Body of pancreas (tissue), 4 donors: ENCODE results near the gene ARHGAP22. TPM values are rescaled to one million over a fixed set of nuclear protein-coding genes. Genes with fewer than 3 reads are reported as not detected.

ENCODE experiments used
- ATAC-seq: fragments of 150-250 bp; one replicate; pipeline ENCODE4 v1.9.1; 2016
- DNase-seq, 4 donors: peaks; one replicate each; pipeline ENCODE4 v3.0.0-alpha.2; 2019
- H3K27ac ChIP-seq, 4 donors: fragments of 200-600 bp; sonication (generic); 1 replicate in 3 of 4; 2 replicates in 1 of 4; pipeline versions ENCODE4 v1.5.1 to v1.6.1; 2016 to 2019; ENCODE audit warnings: mild to moderate bottlenecking in 1 of 4, mixed read lengths in 1 of 4, moderate library complexity in 1 of 4
- H3K27me3 ChIP-seq, 2 donors: fragments of 200-600 bp; sonication (generic); one replicate each; pipeline ENCODE4 v1.6.0; 2016; ENCODE audit warnings: mild to moderate bottlenecking in 1 of 2
- H3K36me3 ChIP-seq, 2 donors: fragments of 200-600 bp; sonication (generic); replicated peaks in 1 of 2; 2 replicates each; pipeline ENCODE4 v1.5.1; 2016; ENCODE audit warnings: low read depth in 2 of 2; ENCODE audit not compliant: insufficient read depth in 1 of 2
- H3K4me1 ChIP-seq: fragments of 200-600 bp; sonication (generic); one replicate; pipeline ENCODE4 v1.6.0; 2016
- H3K4me3 ChIP-seq, 2 donors: fragments of 200-600 bp; sonication (generic); 1 replicate in 1 of 2; 2 replicates in 1 of 2; pipeline ENCODE4 v1.5.1; 2016 to 2019
- H3K9me3 ChIP-seq, 3 donors: fragments of 200-600 bp; sonication (generic); 1 replicate in 2 of 3; 2 replicates in 1 of 3; pipeline ENCODE4 v1.5.1; 2016
- CTCF ChIP-seq, 7 experiments: fragments of 450-650 bp in 4 of 7; fragments of 200-600 bp in 3 of 7; sonication (generic) in 3 of 7; IDR thresholded peaks; one replicate each; pipeline ENCODE4 v1.5.1; 2016 to 2019; ENCODE audit warnings: antibody characterized with exemption in 7 of 7
- POLR2A ChIP-seq, 3 donors: fragments of 450-650 bp; IDR thresholded peaks; one replicate each; pipeline ENCODE4 v1.6.1; 2016; ENCODE audit warnings: antibody characterized with exemption in 3 of 3, mild to moderate bottlenecking in 2 of 3
- WGBS, 2 donors: methylation state at CpG; one replicate each; pipeline ENCODE4 v1.1.5; 2017; 5-methylcytosine and 5-hydroxymethylcytosine counted together
- intact Hi-C: fragments of 100-400 bp; cut with DNase I; formaldehyde crosslinking; loops from one replicate; pipeline ENCODE4 v1.15.1; 2023
- total RNA-seq, 2 donors: library from RNA; depleted of rRNA; stranded (reverse); fragments of >200 nt; gene quantifications; one replicate each; pipeline ENCODE4 v1.1.0, GENCODE V29; 2016

The ARHGAP22 gene
- total RNA-seq, 2 donors from 2014 or later: 1.6 to 4.6 TPM

- no peak for TF ChIP-seq CTCF (IDR thresholded peaks at IDR 0.05)
- no peak for ATAC-seq
- H3K9me3 ChIP-seq: no peaks in the 10 kb centered on the region
- intact Hi-C loops: no loop called here
- no peaks in the 10 kb centered on the region for H3K36me3 ChIP-seq
- no peak overlapping the region for H3K4me3 ChIP-seq
- no peaks in the 10 kb centered on the region for H3K27me3 ChIP-seq
- H3K27ac ChIP-seq: no peak overlapping the region
- H3K4me1 ChIP-seq: peaks cover 11% of the 10 kb centered on the region
- no peak for DNase-seq
- WGBS, 2 donors: 81 to 91% methylated on average over 2 to 4 of the region's 4 CpGs
Observed at GRCh38 chr10:48518986-48519385, 85.9 kb downstream of the ARHGAP22 start.

GRCh38 chr10:48517911-48518811 lies 86.7 kb downstream of the ARHGAP22 start:
- ATAC-seq (no peak), DNase-seq (no peak)
- H3K4me1 ChIP-seq: peaks cover 4% of the 10 kb centered on the region
- H3K4me3 ChIP-seq: no peak overlapping the region
- TF ChIP-seq POLR2A (IDR thresholded peaks at IDR 0.05) (no peak), CTCF (IDR thresholded peaks at IDR 0.05) (no peak)
- H3K27ac ChIP-seq: no peak overlapping the region
- H3K36me3 ChIP-seq: no peaks in the 10 kb centered on the region
- 71 to 82% methylated on average over 7 to 13 of the region's 13 CpGs for WGBS, 2 donors
- H3K27me3 ChIP-seq: no peaks in the 10 kb centered on the region
- H3K9me3 ChIP-seq: no peaks in the 10 kb centered on the region
- intact Hi-C loops: no loop called here

- TF ChIP-seq POLR2A (IDR thresholded peaks at IDR 0.05) (no peak), CTCF (IDR thresholded peaks at IDR 0.05) (no peak)
- ATAC-seq: no peak
- DNase-seq: no peak
- intact Hi-C loops: no loop called here
- Histone ChIP-seq H3K4me1 (no peaks in the 10 kb centered on the region), H3K36me3 (no peaks in the 10 kb centered on the region), H3K27me3 (no peaks in the 10 kb centered on the region), H3K27ac (no peak overlapping the region), H3K4me3 (no peak overlapping the region), H3K9me3 (no peaks in the 10 kb centered on the region)
- WGBS, 2 donors: 78 to 82% methylated on average over 9 of the region's 9 CpGs
Observed at GRCh38 chr10:48517482-48517881, 87.4 kb downstream of the ARHGAP22 start.

- TF ChIP-seq POLR2A (IDR thresholded peaks at IDR 0.05): no peak
- no peak for TF ChIP-seq CTCF (IDR thresholded peaks at IDR 0.05)
- ATAC-seq: no peak
- no peak overlapping the region for H3K27ac ChIP-seq
- no peak for DNase-seq
- no peaks in the 10 kb centered on the region for H3K4me1 ChIP-seq
- no peaks in the 10 kb centered on the region for H3K36me3 ChIP-seq
- no peaks in the 10 kb centered on the region for H3K9me3 ChIP-seq
- H3K27me3 ChIP-seq: no peaks in the 10 kb centered on the region
- intact Hi-C loops: no loop called here
- H3K4me3 ChIP-seq: no peak overlapping the region
- 84 to 93% methylated on average over 3 of the region's 3 CpGs for WGBS, 2 donors
Observed at GRCh38 chr10:48516911-48517310, 88.0 kb downstream of the ARHGAP22 start.

GRCh38 chr10:48514916-48515315 lies 90.0 kb downstream of the ARHGAP22 start:
- H3K9me3 ChIP-seq: no peaks in the 10 kb centered on the region
- 55 to 64% methylated on average over 1 of the region's 1 CpG for WGBS, 2 donors
- ATAC-seq (no peak), DNase-seq (no peak)
- H3K27ac ChIP-seq: no peak overlapping the region
- no peaks in the 10 kb centered on the region for H3K4me1 ChIP-seq
- no peak for TF ChIP-seq POLR2A (IDR thresholded peaks at IDR 0.05)
- no peak for TF ChIP-seq CTCF (IDR thresholded peaks at IDR 0.05)
- no peaks in the 10 kb centered on the region for H3K27me3 ChIP-seq
- intact Hi-C loops: no loop called here
- H3K4me3 ChIP-seq: no peak overlapping the region
- no peaks in the 10 kb centered on the region for H3K36me3 ChIP-seq
